Neuronal stem cell (in vitro differentiated cells): ENCODE results near the gene FERMT3.

Source experiments
- DNase-seq: peaks from one replicate; pipeline ENCODE4 v3.0.0-alpha.2; 2013; ENCODE audit warnings: low spot score
- H2AFZ ChIP-seq: one replicate; pipeline ENCODE4 v1.6.1; 2013; ENCODE audit warnings: mild to moderate bottlenecking, low read length, inconsistent platforms
- H2AK5ac ChIP-seq: 2 replicates; pipeline ENCODE4 v1.6.1; 2013; ENCODE audit warnings: low read depth, mild to moderate bottlenecking, inconsistent platforms, low read length, moderate library complexity, mixed read lengths
- H2BK120ac ChIP-seq: 2 replicates; pipeline ENCODE4 v1.6.1; 2013; ENCODE audit warnings: low read depth, mild to moderate bottlenecking, inconsistent platforms, low read length, moderate library complexity, mixed read lengths
- H2BK12ac ChIP-seq: one replicate; pipeline ENCODE4 v1.6.1; 2013; ENCODE audit warnings: low read length, inconsistent platforms
- H2BK15ac ChIP-seq: 2 replicates; pipeline ENCODE4 v1.6.1; 2013; ENCODE audit warnings: mild to moderate bottlenecking, low read length, inconsistent platforms, mixed read lengths
- H2BK5ac ChIP-seq: one replicate; pipeline ENCODE4 v1.6.1; 2013; ENCODE audit warnings: inconsistent platforms, mild to moderate bottlenecking, low read length, moderate library complexity
- H3K14ac ChIP-seq: one replicate; pipeline ENCODE4 v1.6.1; 2013; ENCODE audit warnings: low read length, inconsistent platforms
- H3K18ac ChIP-seq: 2 replicates; pipeline ENCODE4 v1.6.1; 2013; ENCODE audit warnings: low read length, inconsistent platforms
- H3K23ac ChIP-seq: 2 replicates; pipeline ENCODE4 v1.6.1; 2013; ENCODE audit warnings: low read depth, mild to moderate bottlenecking, mixed read lengths, low read length, inconsistent platforms; ENCODE audit not compliant: poor library complexity
- H3K27ac ChIP-seq: replicated peaks from 3 replicates; pipeline ENCODE4 v1.5.1; 2013; ENCODE audit warnings: low read length, inconsistent platforms
- H3K27me3 ChIP-seq, 3 experiments: 2 replicates each; pipeline ENCODE4 v1.6.1; 2013; ENCODE audit warnings: low read length in 3 of 3, mild to moderate bottlenecking in 2 of 3, inconsistent platforms in 1 of 3, low read depth in 1 of 3, mixed read lengths in 1 of 3, moderate library complexity in 1 of 3; ENCODE audit not compliant: control insufficient read depth in 3 of 3, insufficient read depth in 3 of 3
- H3K36me3 ChIP-seq, 2 donors: replicated peaks in 1 of 2; 2 replicates each; pipeline ENCODE4 v1.6.1; 2013; ENCODE audit warnings: low read length in 2 of 2; ENCODE audit not compliant: control insufficient read depth in 2 of 2, insufficient read depth in 2 of 2
- H3K4ac ChIP-seq: 2 replicates; pipeline ENCODE4 v1.6.1; 2013; ENCODE audit warnings: inconsistent platforms, mild to moderate bottlenecking, low read length, moderate library complexity
- H3K4me1 ChIP-seq, 2 donors: 1 replicate in 1 of 2; 2 replicates in 1 of 2; pipeline ENCODE4 v1.6.1; 2013; ENCODE audit warnings: low read length in 2 of 2, low read depth in 1 of 2; ENCODE audit not compliant: control insufficient read depth in 2 of 2, insufficient read depth in 1 of 2
- H3K4me2 ChIP-seq: one replicate; pipeline ENCODE4 v1.6.1; 2013; ENCODE audit warnings: mild to moderate bottlenecking, low read length, inconsistent platforms; ENCODE audit not compliant: insufficient read depth, poor library complexity, severe bottlenecking
- H3K4me3 ChIP-seq, 2 donors: 2 replicates each; pipeline ENCODE4 v1.5.1; 2013; ENCODE audit warnings: low read length in 2 of 2, mild to moderate bottlenecking in 2 of 2, inconsistent platforms in 1 of 2, moderate library complexity in 1 of 2
- H3K79me1 ChIP-seq: one replicate; pipeline ENCODE4 v1.6.1; 2013; ENCODE audit warnings: low read depth, mild to moderate bottlenecking, inconsistent platforms, low read length, moderate library complexity
- H3K9ac ChIP-seq: one replicate; pipeline ENCODE4 v1.6.1; 2013; ENCODE audit warnings: mild to moderate bottlenecking, low read depth, low read length, inconsistent platforms; ENCODE audit not compliant: poor library complexity
- H3K9me3 ChIP-seq, 2 donors: replicated peaks in 1 of 2; 2 replicates each; pipeline versions ENCODE3 to v1.6.1; 2013; ENCODE audit warnings: low read length in 2 of 2, mild to moderate bottlenecking in 2 of 2, inconsistent platforms in 1 of 2, low read depth in 1 of 2, mixed read lengths in 1 of 2, moderate library complexity in 1 of 2; ENCODE audit not compliant: control insufficient read depth in 2 of 2, insufficient read depth in 1 of 2
- H4K8ac ChIP-seq: one replicate; pipeline ENCODE4 v1.6.1; 2013; ENCODE audit warnings: low read depth, mild to moderate bottlenecking, inconsistent platforms, low read length, moderate library complexity
- H4K91ac ChIP-seq: one replicate; pipeline ENCODE4 v1.6.1; 2013; ENCODE audit warnings: low read length, low read depth, mild to moderate bottlenecking, inconsistent platforms; ENCODE audit not compliant: poor library complexity
- WGBS, 2 donors: extraction: QIAGEN DNeasy Blood & Tissue Kit; methylation state at CpG; one replicate each; pipeline ENCODE4 v1.1.7; 2013; ENCODE audit warnings: missing lambda C conversion rate in 2 of 2, mixed read lengths in 1 of 2; ENCODE audit not compliant: insufficient read length in 2 of 2, insufficient replicate concordance in 1 of 2; ENCODE audit errors: extremely low coverage in 2 of 2; 5-methylcytosine and 5-hydroxymethylcytosine counted together

FERMT3 gene

GRCh38 chr11:64238999-64239398 lies 32.5 kb downstream of the FERMT3 start:
- Histone ChIP-seq H3K27me3 (peaks cover 0 to 11% (median 0%) of the 10 kb centered on the region in 3 experiments), H4K8ac (no peak overlapping the region), H2BK12ac (no peak overlapping the region), H3K4me1 (peaks cover 10 to 14% of the 10 kb centered on the region in 2 donors), H2AK5ac (no peak overlapping the region), H3K79me1 (peaks cover 15% of the 10 kb centered on the region), H3K9me3 (no peaks in the 10 kb centered on the region), H3K27ac (no peak overlapping the region), H2AFZ (no peak overlapping the region), H3K18ac (no peak overlapping the region), H3K9ac (no peak overlapping the region), H2BK15ac (no peak overlapping the region), H2BK120ac (no peak overlapping the region), H2BK5ac (no peak overlapping the region), H3K4me3 (no peak overlapping the region), H3K23ac (no peak overlapping the region), H3K14ac (no peak overlapping the region), H3K4ac (no peak overlapping the region), H3K4me2 (no peak overlapping the region), H3K36me3 (peaks cover 12 to 13% of the 10 kb centered on the region in 2 donors), H4K91ac (no peak overlapping the region)
- no CpG with 5 or more reads among the region's 5 CpGs for WGBS, 2 donors
- DNase-seq, result no peak

DNA sequence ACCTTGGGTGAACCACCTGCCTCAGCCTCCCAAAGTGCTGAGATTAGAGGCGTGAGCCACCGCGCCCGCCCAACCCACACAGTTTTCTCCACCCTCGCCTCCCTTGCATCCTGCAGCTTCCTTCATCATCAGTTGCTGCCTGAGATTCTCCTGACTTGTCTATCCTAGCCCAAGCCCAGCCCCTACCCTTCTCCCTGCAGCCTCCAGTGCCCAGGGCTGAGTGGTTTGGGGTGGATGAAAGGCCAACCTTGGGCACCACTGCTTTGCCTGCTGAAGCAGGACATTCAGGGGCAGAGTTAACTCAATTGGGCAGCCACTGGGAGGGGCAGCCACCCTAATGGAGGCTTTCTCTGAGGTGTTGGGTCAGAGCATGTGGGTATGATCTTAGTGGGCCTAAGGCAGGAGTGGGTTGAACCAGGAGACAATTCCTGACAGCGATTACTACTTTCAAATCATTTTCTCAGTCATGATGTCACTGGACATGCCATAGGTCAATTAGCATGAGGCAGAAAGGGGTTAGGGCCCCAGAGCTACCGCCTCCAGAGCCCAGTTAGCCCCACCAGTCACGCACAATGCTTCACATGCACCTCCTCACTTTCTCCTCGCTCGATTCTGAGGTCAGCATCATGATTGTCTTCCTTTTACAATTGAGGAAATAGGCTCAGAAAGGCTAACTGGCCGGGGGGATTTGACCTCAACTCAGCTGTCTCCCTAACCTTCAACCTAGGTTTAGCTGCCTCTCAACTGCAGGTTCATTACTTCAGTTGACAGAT lies 33.3 kb downstream of the FERMT3 start:
- Histone ChIP-seq H4K8ac (no peak overlapping the region), H3K79me1 (peaks cover 15% of the 10 kb centered on the region), H3K23ac (no peak overlapping the region), H4K91ac (no peak overlapping the region), H2AK5ac (peak overlapping the region; percentile 99), H2BK15ac (peak overlapping the region; percentile 42), H2BK120ac (no peak overlapping the region), H3K4ac (no peak overlapping the region), H3K27me3 (peaks cover 0 to 9% (median 0%) of the 10 kb centered on the region in 3 experiments), H3K18ac (no peak overlapping the region), H3K27ac (no peak overlapping the region), H3K4me3 (peak overlapping the region; percentile 70 to 90), H3K4me2 (peak overlapping the region; percentile 88), H3K9me3 (no peaks in the 10 kb centered on the region), H2BK5ac (peak overlapping the region; percentile 93), H3K14ac (no peak overlapping the region), H3K4me1 (peaks cover 10 to 13% of the 10 kb centered on the region in 2 donors), H2AFZ (no peak overlapping the region), H3K36me3 (peaks cover 15 to 17% of the 10 kb centered on the region in 2 donors), H3K9ac (no peak overlapping the region), H2BK12ac (no peak overlapping the region)
- no CpG with 5 or more reads among the region's 11 CpGs for WGBS, 2 donors
- DNase-seq, result no peak

DNA sequence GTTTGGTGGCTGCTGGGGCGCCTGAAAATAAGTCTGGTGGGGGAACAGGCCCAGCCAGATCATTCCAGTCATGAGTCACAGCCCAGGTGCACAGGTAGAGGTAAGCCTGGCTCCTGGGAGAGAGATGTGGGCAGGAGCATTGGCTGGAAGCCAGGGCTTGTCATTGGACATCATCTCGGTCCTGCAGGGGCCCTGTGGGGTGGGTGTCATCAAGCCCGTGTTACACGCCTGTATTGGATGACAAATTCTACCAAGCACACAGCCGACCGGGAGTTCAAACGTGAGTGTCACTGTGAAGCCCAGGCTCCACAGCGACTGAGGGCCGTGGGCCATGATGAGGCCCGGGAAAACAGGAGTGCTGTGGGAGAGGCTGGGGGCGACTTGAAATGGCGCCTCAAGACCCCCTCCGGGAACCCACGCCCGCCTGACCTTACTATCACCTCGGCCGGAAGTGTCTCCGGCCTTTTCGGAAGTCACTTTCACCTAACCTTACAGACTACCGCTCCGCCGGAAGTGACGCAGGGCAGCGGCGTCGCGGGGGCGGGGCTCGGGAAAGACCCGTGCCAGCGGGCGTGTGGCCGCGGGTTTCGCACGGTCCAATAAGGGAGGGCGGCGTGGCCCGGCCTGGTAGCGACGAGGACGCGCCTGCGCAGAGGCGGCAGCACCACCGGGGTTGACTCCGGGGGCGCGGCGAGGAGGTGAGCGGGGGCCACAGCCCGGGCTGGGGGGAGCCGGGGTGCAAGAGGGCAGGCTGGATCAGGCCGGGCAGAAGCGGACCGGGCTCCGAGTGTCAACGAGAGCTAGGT lies 34.1 kb downstream of the FERMT3 start, which contains the start of gene FKBP2:
FKBP2 (plus strand) TSS at position 661 of the 806 bp plus-strand sequence. CDS start 1,293 bp downstream, outside the sequence.
- Histone ChIP-seq H2AK5ac (peak within 1 kb of the TSS; percentile 99), H3K79me1 (peaks cover 20% of the 10 kb centered on the region), H2BK15ac (peak within 1 kb of the TSS; percentile 58), H3K4me3 (peak within 1 kb of the TSS; percentile 70 to 94), H4K91ac (peak within 1 kb of the TSS; percentile 12), H3K9ac (peak within 1 kb of the TSS; percentile 92), H3K18ac (peak within 1 kb of the TSS; percentile 100), H3K23ac (peak within 1 kb of the TSS; percentile 100), H3K4me1 (peaks cover 16% of the 10 kb centered on the region in 2 donors), H2BK5ac (peak within 1 kb of the TSS; percentile 93), H3K36me3 (peaks cover 16 to 19% of the 10 kb centered on the region in 2 donors), H3K4me2 (peak within 1 kb of the TSS; percentile 93), H3K9me3 (no peaks in the 10 kb centered on the region), H3K4ac (peak within 1 kb of the TSS; percentile 94), H3K27ac (peak within 1 kb of the TSS; percentile 96), H3K14ac (peak within 1 kb of the TSS; percentile 67), H2AFZ (peak within 1 kb of the TSS; percentile 96), H2BK120ac (peak within 1 kb of the TSS; percentile 21), H4K8ac (peak within 1 kb of the TSS; percentile 92), H3K27me3 (peaks cover 0 to 2% (median 0%) of the 10 kb centered on the region in 3 experiments), H2BK12ac (peak within 1 kb of the TSS; percentile 41)
- peak; percentile 95 for DNase-seq
- WGBS, 2 donors, result no CpG with 5 or more reads among the region's 58 CpGs

GRCh38 chr11:64241241-64241490 lies 34.6 kb downstream of the FERMT3 start:
- Histone ChIP-seq H4K8ac (peak overlapping the region; percentile 92), H2BK120ac (no peak overlapping the region), H2AK5ac (no peak overlapping the region), H2BK5ac (peak overlapping the region; percentile 93), H3K4me3 (peak overlapping the region; percentile 70 to 90), H3K27ac (peak overlapping the region; percentile 96), H3K27me3 (no peaks in the 10 kb centered on the region), H3K23ac (peak overlapping the region; percentile 100), H3K36me3 (peaks cover 16 to 19% of the 10 kb centered on the region in 2 donors), H3K9ac (peak overlapping the region; percentile 92), H3K14ac (no peak overlapping the region), H3K4ac (no peak overlapping the region), H2BK12ac (no peak overlapping the region), H2AFZ (peak overlapping the region; percentile 96), H3K9me3 (no peaks in the 10 kb centered on the region), H3K79me1 (peaks cover 21% of the 10 kb centered on the region), H3K4me2 (peak overlapping the region; percentile 91), H3K4me1 (peaks cover 16 to 20% of the 10 kb centered on the region in 2 donors), H3K18ac (peak overlapping the region; percentile 100), H2BK15ac (peak overlapping the region; percentile 58), H4K91ac (no peak overlapping the region)
- peak; percentile 99 for DNase-seq
- WGBS, 2 donors, result no CpG with 5 or more reads among the region's 24 CpGs
